Breast epithelium (tissue), 3 donors: ENCODE results near the gene DNAH10.

Source experiments
- CTCF ChIP-seq, 3 donors: fragments of 450-650 bp; IDR thresholded peaks; one replicate each; pipeline ENCODE4 v1.5.1; 2016 to 2017; ENCODE audit warnings: antibody characterized with exemption in 3 of 3, mild to moderate bottlenecking in 3 of 3, moderate library complexity in 3 of 3
- POLR2A ChIP-seq: fragments of 450-650 bp; IDR thresholded peaks from one replicate; pipeline ENCODE4 v1.6.1; 2016; ENCODE audit warnings: antibody characterized with exemption, mild to moderate bottlenecking, moderate library complexity

- TF ChIP-seq CTCF (IDR thresholded peaks at IDR 0.05) (no peak), POLR2A (no peak)
Observed at GRCh38 chr12:123733229-123733628, 28.9 kb upstream of the DNAH10 start.
